ENCODE results near the gene RPUSD4.

DNA sequence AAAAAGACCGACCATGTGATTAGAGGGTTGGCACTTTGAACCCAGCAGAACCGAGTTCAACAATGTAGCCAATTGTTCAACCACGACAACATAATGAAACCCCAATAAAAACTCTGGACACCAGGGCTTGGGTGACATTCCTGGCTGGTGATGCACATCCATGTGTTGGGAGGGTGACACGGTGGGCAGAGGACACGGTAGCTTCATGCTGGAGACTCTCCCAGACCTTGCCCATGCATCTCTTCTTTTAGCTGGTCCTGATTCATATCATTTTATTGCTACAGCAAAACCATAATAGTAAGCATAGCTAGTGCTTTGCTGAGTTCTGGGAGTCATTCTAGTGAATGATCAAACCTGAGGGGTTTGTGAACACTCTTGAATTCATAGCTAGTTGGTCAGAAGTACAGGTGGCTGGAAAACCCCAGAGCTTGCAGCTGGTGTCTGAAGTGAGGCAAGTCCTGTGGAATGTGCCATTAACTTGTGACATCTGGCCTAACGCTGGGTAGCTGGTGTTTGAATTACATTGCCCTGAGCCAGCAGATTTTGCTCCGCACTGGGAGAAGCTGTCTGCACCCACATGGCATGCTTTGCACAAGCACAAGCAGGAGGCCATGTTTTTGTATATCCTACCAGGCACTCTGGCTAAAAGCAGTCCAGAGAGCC lies 14.0 kb downstream of the RPUSD4 start:
- TF ChIP-seq, protein P1, sequence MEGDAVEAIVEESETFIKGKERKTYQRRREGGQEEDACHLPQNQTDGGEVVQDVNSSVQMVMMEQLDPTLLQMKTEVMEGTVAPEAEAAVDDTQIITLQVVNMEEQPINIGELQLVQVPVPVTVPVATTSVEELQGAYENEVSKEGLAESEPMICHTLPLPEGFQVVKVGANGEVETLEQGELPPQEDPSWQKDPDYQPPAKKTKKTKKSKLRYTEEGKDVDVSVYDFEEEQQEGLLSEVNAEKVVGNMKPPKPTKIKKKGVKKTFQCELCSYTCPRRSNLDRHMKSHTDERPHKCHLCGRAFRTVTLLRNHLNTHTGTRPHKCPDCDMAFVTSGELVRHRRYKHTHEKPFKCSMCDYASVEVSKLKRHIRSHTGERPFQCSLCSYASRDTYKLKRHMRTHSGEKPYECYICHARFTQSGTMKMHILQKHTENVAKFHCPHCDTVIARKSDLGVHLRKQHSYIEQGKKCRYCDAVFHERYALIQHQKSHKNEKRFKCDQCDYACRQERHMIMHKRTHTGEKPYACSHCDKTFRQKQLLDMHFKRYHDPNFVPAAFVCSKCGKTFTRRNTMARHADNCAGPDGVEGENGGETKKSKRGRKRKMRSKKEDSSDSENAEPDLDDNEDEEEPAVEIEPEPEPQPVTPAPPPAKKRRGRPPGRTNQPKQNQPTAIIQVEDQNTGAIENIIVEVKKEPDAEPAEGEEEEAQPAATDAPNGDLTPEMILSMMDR (IDR thresholded peaks at IDR 0.05): no peak
- TF ChIP-seq POLR2A (IDR thresholded peaks at IDR 0.05): no peak

Data from heart left ventricle (tissue), 13 donors.